ENCODE data around the gene SPACA1.

The SPACA1 gene

GRCh38 chr6:88105741-88106340 is 58.2 kb downstream of the SPACA1 start:
- DNase-seq (ENCODE audit: low read depth in 2 of 2) = no peak

- DNase-seq (ENCODE audit: low read depth in 2 of 2) = no peak
Observed at GRCh38 chr6:88107241-88107640, 59.6 kb downstream of the SPACA1 start.

GRCh38 chr6:88111991-88112390 is 64.3 kb downstream of the SPACA1 start:
- DNase-seq (ENCODE audit: low read depth in 2 of 2) = no peak

- DNase-seq (ENCODE audit: low read depth in 2 of 2) = no peak
Observed at GRCh38 chr6:88114838-88115237, 67.2 kb downstream of the SPACA1 start.

GRCh38 chr6:88115307-88115706 is 67.7 kb downstream of the SPACA1 start:
- DNase-seq (ENCODE audit: low read depth in 2 of 2) = no peak

- DNase-seq (ENCODE audit: low read depth in 2 of 2) = no peak
Observed at GRCh38 chr6:88116276-88116675, 68.6 kb downstream of the SPACA1 start.
